Subcutaneous adipose tissue (tissue), 4 donors: ENCODE results near the gene GATA2. TPM values are rescaled to one million over a fixed set of nuclear protein-coding genes. Genes with fewer than 3 reads are reported as not detected.

ENCODE experiments used
- total RNA-seq, 4 donors: library from RNA; depleted of rRNA; stranded (reverse); fragments of >200 nt; gene quantifications; one replicate each; pipeline ENCODE4 v1.1.0, GENCODE V29; 2016
- TF ChIP-seq, protein P1 (sequence below): fragments of 450-650 bp; IDR thresholded peaks from one replicate; pipeline ENCODE4 v1.5.1; 2016; ENCODE audit warnings: low read depth, mild to moderate bottlenecking, control low read depth, antibody characterized with exemption, moderate library complexity

GATA2 gene
- total RNA-seq, 4 donors from 2014 or later = 2.4 to 26.6 (median 11.0) TPM

DNA sequence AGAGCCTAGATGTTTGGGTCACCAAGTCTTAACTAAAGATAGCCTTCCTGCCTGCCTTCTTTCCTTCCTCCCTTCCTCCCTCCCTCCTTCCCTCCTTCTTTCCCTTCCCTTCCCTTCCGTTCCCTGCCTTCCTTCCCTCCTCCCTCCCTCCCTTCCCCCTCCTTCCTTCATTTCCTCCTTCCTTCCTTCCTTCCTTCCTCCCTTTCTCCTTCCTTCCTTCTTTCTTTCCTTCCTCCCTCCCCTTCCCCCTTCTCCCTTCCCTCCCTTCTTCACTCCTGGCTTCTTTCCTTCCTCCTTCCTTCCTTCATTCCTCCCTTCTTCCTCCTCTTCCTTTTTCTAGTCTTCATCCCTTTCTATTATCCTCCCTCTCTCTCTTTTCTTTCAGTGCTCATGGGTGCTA is 28.3 kb downstream of the GATA2 start:
- TF ChIP-seq, protein P1, sequence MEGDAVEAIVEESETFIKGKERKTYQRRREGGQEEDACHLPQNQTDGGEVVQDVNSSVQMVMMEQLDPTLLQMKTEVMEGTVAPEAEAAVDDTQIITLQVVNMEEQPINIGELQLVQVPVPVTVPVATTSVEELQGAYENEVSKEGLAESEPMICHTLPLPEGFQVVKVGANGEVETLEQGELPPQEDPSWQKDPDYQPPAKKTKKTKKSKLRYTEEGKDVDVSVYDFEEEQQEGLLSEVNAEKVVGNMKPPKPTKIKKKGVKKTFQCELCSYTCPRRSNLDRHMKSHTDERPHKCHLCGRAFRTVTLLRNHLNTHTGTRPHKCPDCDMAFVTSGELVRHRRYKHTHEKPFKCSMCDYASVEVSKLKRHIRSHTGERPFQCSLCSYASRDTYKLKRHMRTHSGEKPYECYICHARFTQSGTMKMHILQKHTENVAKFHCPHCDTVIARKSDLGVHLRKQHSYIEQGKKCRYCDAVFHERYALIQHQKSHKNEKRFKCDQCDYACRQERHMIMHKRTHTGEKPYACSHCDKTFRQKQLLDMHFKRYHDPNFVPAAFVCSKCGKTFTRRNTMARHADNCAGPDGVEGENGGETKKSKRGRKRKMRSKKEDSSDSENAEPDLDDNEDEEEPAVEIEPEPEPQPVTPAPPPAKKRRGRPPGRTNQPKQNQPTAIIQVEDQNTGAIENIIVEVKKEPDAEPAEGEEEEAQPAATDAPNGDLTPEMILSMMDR = no peak

DNA sequence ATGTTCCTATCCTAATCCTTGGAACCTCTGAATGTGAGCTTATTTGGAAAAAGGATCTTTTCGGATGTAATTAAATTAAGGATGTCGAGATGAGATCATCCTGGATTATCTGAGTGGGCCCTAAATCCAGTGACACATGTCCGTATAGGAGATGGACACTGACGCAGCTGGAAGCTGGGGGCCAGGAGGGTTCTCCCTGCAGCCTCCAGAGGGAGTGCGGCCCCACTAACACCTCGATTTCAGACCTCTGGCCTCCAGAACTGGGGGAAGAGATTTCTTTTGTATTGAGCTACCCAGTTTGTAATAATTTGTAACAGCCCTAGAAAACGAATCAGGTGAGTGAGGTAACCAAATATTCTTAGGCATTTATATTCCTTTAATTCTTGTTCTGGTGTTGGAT is 28.8 kb downstream of the GATA2 start:
- TF ChIP-seq, protein P1 = no peak

DNA sequence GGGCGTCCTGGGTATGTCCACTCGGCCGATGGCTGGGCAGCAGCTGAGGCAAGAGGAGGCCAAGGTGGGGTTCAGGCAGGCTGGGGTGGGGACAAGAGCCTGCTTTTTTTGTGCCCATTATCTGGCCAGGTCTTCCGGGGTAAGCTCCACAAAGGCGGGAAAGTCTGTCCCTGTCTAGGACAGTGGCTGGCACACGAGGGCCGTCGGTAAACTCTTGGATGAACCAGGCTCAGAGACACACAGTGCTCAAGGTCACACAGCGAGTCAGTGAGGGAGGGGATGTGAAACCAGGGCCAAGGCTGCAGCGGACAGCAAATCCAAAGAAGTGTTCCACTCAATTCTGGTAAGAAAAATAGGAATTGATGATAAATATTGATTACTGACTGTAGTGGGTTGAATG is 29.2 kb downstream of the GATA2 start:
- TF ChIP-seq, protein P1 = no peak

DNA sequence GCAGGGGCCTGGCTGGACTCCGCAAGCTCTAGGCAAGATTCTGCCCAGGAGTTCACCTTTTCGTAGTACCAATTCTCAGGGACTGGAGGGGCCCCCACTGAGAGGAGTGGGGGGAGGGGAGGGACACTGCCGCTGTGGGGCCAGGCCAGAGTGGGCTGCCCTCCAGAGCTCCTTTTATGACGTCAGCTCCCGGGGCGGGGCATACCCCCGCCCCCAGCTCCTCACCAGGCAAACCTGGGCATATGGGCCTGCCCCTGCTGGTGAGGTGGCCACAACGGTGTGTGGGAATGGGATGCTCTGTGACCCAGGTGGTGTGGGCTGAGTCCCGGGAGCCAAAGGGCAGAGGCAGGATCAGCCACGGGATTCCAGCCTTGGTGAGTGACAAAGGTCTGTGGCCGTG is 29.6 kb downstream of the GATA2 start:
- TF ChIP-seq, protein P1 = no peak

DNA sequence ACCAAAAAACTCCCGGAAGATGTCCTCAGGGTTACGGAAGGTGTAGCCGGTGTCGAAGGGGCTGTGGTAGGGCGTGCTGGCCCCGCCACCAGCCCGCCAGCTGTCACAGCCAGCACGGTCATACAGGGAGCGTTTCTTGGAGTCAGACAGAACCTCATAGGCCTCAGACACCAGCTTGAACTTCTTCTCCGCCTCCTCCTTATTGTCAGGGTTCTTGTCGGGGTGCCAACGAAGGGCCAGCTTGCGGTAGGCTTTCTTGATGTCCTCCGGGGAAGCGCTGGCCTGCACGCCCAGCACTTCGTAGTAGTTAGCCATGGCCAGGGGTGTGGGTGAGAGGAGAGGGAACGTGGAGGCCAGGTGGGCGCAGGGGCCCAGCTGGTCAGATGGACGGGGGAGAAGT is 30.1 kb downstream of the GATA2 start:
- TF ChIP-seq, protein P1 = no peak

DNA sequence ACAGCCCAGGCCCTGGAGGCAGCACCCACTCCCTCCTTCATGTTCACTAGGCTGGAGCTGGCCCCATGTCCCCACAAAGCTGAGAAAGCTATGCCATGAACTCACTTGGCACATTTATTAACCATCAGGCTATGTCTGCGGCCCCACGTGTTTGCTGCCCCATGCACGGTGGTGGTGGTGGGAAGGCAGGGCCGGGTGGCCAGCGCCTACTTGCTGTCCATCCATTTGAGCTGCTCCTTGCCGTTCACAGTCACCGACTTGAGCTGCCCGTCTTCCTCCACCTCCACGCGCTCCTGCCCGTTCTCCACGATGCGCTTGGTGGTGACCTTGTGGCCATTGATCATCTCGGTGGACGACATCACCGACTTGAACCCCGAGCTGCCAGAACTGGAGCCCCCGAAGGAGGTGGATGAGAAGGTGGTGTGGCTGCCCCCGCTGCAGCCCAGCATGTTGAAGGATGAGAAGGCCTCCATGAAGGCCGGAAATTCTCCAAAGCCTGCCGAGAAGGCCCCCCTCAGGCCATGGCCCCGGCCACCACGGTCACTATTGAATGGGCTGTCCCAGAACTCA is 30.6 kb downstream of the GATA2 start:
- TF ChIP-seq, protein P1 = no peak

DNA sequence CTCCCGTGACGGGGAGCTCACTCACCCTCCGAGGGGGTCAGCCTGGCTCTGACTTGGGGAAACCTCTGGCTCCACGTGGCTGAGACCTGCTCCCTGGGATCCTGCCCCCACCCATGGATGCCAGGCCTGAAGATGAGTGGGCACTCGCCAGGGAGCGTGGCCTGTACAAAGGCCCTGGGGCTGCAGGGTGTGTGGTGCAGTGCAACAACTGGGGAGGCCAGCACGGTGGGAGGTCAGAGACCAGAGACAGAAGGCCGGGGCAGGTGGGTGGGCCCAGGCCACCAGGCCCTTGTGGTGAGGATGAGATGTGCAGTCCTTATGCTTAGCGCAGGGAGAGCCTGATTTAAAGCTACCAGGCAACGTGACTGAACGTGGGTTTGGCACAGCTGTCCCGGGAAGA is 31.3 kb downstream of the GATA2 start:
- TF ChIP-seq, protein P1 = no peak
